HG02798 (cell line): ENCODE results near the gene CFAP161.
A peak's percentile ranks its signal among the peaks of the same experiment; 100 is the strongest.
"Not testable (repeated sequence)": the region's sequence is repeated elsewhere in the genome, so short reads cannot be mapped to it uniquely, and the experiment has no call there.

Experiments used
- ATAC-seq: cut with Tn5 transposase; IDR thresholded peaks from one replicate; pipeline ENCODE4 v1.9.1; 2021; ENCODE audit warnings: mild to moderate bottlenecking; ENCODE audit not compliant: unreplicated experiment, poor library complexity

The CFAP161 gene

DNA sequence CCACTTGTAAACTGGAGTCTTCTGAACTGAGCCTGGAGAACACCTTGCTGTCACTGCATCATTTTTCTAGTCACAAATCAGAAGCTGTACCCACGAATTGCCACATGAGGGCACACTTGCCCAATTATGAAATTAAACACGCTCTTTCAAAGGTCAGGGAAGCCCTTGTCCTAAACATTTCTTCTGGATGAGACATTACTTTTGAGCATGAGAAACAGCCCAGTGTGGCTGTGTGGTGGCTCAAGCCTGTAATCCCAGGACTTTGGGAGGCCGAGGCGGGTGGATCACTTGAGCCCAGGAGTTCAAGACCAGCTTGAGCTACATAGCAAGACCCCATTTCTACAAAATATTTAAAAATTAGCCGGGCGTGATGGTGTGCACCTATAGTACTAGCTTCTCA, 27.5 kb upstream of the CFAP161 start:
- ATAC-seq = peak; percentile 57

- ATAC-seq = no peak
These were observed 26.2 kb upstream of the CFAP161 start for GRCh38 chr15:81107889-81108288.

GRCh38 chr15:81108427-81108826, 25.6 kb upstream of the CFAP161 start:
- no peak for ATAC-seq

- no peak for ATAC-seq
These were observed 23.1 kb upstream of the CFAP161 start for GRCh38 chr15:81111018-81111417.

DNA sequence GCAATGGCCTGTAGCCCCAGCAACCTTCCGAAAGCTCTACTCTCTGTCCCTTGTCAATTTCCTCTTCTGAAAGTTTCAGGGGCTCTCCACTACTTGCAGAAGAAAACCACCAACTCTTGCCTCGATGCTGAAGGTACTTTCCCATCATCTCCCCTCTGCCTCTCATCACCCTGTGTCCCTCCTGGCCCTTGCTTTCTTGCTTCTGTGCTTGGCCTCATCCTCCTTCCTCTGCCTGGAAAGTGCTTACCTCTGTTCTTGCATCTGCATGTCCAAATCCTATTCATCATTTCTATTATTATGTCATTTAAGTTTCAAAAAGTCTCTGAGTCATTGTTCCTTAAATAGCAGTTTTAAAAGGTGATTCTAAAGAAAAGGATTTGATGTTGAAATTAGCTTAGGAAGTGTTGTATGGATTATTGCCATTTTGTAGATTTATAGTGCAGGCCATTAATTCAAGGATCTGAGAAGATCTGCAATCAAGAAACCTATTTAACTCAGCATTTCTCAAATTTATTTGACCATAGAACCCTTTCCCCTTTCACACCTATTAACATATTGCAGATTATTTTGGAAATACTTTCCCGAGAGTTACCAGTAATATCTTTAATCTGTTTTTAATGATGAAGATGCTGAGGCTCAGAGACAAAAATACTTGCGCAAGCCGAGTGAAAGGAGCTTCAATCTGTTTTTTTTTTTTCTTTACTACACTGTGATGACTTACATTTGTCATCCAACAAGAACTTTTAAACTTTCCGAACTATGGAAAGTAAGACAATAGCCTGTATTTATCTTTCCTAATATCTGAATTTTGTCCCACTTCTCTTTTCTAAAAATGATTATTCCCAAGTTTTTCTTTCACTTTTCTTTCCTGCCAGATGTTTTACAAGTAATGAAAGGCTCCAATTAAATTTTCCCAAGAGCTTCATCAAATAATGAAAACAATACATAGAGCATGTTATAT, 22.3 kb upstream of the CFAP161 start:
- peak; percentile 80 for ATAC-seq

- ATAC-seq = no peak
These were observed 20.8 kb upstream of the CFAP161 start for GRCh38 chr15:81113204-81113657.

GRCh38 chr15:81113861-81114291, 20.2 kb upstream of the CFAP161 start:
- no peak for ATAC-seq

- ATAC-seq = no peak
These were observed 18.8 kb upstream of the CFAP161 start for GRCh38 chr15:81115054-81115939.

DNA sequence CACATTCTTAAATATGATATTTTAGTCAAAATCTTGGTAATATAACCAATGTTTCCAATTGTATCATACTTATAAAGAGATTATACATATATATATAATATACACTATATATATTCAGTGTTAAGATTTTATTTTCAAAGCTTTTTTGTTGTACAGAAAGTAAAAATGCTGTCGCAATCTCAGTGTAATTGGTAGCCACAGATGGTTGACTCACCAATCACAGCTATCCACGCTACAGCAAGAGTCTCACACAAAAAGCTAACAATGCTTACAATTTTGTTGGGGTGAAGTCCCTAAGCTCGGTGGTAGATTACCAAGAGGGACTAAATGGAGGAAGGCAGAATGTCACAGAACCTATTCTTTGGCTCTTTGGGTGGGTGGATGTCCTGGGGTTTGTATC, 16.9 kb upstream of the CFAP161 start:
- ATAC-seq = no peak

DNA sequence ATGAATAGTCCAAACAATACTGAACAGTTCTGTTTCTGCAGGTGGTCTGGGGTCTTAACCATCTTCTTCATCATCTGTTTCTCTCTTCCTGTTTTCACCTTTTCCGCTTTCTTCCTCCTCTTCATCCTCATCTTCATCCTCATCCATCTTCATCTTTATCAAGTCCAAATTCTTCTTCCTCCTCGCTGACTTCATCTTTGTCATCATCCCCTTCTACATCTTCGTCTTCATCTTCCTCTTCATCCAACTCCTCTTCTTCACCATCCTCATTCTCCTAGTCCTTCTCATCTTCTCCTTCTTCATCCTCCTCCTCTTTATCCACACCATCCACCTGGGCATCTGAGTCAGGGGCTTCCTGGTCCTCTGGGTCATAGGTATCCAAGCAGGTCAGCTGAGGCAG, 16.5 kb upstream of the CFAP161 start:
- no peak for ATAC-seq

- ATAC-seq = no peak
These were observed 15.7 kb upstream of the CFAP161 start for GRCh38 chr15:81118361-81118760.

DNA sequence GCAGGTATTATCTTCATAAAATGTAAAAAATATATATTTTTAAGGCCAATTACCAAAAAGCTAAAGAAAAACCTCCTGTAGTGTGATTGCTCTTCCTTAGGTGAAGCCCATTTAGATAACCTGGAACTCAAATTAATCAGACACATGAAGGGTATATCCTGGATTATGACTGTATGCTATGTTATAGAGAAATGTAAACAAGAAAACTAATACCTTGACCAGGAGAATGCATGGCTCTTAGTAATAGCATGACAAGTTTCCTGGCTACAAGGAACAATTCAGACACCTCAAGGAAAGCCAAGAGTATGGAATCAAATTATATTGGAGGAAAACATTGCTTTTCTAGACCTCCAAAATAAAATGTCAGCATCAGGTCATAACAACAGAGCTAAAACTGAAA, 14.0 kb upstream of the CFAP161 start:
- no peak for ATAC-seq

GRCh38 chr15:81126892-81127291, 7.2 kb upstream of the CFAP161 start:
- no peak for ATAC-seq

DNA sequence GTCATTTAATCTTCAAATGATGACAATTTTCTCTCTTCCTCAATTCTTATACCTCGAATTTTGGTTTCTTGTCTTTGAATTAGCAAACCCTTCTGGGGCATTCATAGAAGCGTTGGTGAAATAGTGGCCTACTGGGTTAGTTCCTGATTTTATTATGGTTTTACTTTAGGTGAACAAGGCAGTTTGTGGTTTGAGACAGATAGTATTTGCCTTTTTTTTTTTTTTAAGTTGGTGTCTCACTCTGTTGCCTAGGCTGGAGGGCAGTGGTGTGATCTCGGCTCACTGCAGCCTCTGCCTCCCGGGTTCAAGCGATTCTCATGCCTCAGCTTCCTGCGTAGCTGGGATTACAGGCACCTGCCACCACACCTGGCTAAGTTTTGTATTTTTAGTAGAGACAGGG, 7.4 kb downstream of the CFAP161 start:
- ATAC-seq = not testable (repeated sequence)

GRCh38 chr15:81146006-81146405, 11.9 kb downstream of the CFAP161 start:
- no peak for ATAC-seq

DNA sequence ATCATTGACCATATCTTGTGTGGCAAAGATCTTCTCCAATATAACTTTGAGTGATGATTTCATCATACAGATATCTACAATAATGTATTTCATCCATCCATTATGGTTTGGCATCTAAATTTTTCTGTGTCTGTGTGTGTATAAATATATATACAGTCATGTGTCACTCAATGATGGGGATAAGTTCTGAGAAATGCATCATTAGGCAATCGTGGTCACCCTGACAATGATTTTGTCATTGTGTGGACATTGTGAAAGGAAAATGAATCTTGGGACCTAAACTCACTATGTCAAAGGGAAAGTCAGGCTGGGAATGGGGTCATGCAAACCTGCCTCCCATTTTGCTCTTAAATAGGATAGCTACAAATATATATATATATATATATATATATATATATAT, 12.4 kb downstream of the CFAP161 start:
- ATAC-seq = no peak

GRCh38 chr15:81151389-81151788, 17.3 kb downstream of the CFAP161 start:
- ATAC-seq = no peak

- no peak for ATAC-seq
These were observed 18.3 kb downstream of the CFAP161 start for GRCh38 chr15:81152339-81152738.

DNA sequence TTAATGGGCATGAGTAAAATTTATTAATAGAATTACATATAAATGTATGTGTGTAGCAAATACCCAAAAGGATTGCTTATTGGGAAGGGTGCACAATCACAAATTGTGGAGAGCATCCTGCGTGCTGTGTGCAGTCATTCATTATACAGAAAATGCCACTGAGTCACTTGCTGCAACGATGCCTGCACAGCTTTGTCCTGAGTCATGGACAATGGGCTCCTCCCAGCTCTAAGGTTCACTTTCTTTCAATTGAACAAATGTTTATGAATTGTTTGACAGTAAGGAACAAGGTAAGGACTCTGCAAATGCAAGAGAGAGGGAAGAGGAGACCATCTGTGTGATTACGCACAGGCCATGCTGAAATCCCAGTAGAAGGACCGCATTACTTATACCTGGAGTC, 18.7 kb downstream of the CFAP161 start:
- no peak for ATAC-seq

DNA sequence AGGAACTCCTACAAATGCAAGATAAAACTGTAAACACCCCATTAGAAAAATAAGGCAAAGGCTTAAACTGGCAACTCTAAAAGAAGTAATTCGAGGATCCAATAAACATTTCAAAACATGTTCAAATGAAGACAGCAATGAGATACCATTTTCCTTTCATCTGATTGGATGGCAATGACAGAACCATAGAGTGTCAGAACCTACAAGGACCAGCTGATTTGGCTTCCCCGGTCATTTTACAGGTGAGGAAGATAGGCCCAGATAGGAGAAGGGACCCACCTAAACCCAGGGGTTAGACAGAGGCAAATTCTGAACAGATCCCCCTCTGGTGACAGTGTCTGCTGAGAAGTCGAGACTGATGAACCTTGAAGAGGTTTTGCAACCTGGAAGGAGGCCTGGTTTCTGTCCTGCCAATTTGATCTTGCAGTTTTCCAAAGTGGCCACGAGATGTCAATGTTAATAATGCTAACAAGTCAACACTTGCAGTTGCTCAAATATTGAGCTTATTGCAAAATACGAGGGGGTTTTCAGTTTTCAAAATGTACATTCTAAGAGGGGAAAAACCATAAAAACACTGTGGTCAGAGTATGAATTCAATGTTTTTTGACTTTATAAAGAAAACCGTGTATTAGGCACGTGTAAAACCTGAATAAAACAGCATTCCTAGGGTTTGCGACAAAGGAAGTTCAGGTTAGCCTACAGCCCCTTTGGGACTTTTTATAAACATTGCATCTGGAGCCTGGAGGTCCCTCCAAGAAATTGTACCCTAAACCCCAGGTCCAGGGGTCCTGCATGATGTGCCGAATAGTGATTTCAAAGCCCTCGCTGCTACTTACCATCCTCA, 21.5 kb downstream of the CFAP161 start:
- no peak for ATAC-seq
